Measurements from ENCODE around the gene PLOD1. TPM values are rescaled to one million over a fixed set of nuclear protein-coding genes. Genes with fewer than 3 reads are reported as not detected.
"Not testable (repeated sequence)": the region's sequence is repeated elsewhere in the genome, so short reads cannot be mapped to it uniquely, and the experiment has no call there.

Gene PLOD1
- total RNA-seq, 1 donor from 2014 or later = 61.6 TPM

GRCh38 chr1:11938722-11939526 lies 4.4 kb downstream of the PLOD1 start:
- TF ChIP-seq, protein P1, sequence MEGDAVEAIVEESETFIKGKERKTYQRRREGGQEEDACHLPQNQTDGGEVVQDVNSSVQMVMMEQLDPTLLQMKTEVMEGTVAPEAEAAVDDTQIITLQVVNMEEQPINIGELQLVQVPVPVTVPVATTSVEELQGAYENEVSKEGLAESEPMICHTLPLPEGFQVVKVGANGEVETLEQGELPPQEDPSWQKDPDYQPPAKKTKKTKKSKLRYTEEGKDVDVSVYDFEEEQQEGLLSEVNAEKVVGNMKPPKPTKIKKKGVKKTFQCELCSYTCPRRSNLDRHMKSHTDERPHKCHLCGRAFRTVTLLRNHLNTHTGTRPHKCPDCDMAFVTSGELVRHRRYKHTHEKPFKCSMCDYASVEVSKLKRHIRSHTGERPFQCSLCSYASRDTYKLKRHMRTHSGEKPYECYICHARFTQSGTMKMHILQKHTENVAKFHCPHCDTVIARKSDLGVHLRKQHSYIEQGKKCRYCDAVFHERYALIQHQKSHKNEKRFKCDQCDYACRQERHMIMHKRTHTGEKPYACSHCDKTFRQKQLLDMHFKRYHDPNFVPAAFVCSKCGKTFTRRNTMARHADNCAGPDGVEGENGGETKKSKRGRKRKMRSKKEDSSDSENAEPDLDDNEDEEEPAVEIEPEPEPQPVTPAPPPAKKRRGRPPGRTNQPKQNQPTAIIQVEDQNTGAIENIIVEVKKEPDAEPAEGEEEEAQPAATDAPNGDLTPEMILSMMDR (IDR thresholded peaks at IDR 0.05; ENCODE audit: borderline replicate concordance) = no peak
- Histone ChIP-seq H3K36me3 (peaks cover 8% of the 10 kb centered on the region), H3K9me3 (replicated peaks) (no peaks in the 10 kb centered on the region), H3K27me3 (ENCODE audit: low read depth) (no peaks in the 10 kb centered on the region), H3K4me3 (peak overlapping the region; percentile 80), H3K4me1 (peaks cover 89% of the 10 kb centered on the region), H3K27ac (replicated peaks) (peak overlapping the region; percentile 92)
- peak; percentile 86 for DNase-seq
- intact Hi-C loops (cut with micrococcal nuclease) = no loop called here

DNA sequence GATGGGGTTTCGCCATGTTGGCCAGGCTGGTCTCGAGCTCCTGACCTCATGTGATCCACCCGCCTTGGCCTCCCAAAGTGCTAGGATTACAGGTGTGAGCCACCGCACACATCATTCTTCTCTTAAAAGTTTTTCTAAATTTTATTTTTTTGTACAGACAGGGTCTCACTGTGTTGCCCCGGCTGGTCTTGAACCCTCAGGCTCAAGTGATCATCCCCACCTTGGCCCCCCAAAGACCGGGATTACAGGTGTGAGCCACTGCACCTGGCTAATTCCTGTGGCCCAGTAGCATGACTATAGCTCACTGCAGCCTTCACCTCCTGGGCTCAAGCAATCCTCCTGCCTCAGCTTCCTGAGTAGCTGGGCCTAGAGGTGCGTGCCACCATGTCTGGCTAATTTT lies 5.3 kb downstream of the PLOD1 start:
- intact Hi-C loops (cut with micrococcal nuclease); H3K9me3 ChIP-seq (replicated peaks); DNase-seq; H3K27me3 ChIP-seq (ENCODE audit: low read depth); H3K36me3 ChIP-seq; H3K4me3 ChIP-seq: not testable (repeated sequence)
- Histone ChIP-seq H3K4me1 (peaks cover 89% of the 10 kb centered on the region), H3K27ac (replicated peaks) (peak overlapping the region; percentile 92)

GRCh38 chr1:11940260-11940921 lies 5.9 kb downstream of the PLOD1 start:
- peaks cover 10% of the 10 kb centered on the region for H3K36me3 ChIP-seq
- intact Hi-C loops (cut with micrococcal nuclease) = no loop called here
- H3K27ac ChIP-seq (replicated peaks) = peak overlapping the region; percentile 92
- H3K9me3 ChIP-seq (replicated peaks) = no peaks in the 10 kb centered on the region
- peaks cover 83% of the 10 kb centered on the region for H3K4me1 ChIP-seq
- DNase-seq = peak; percentile 32
- no peak overlapping the region for H3K4me3 ChIP-seq
- no peaks in the 10 kb centered on the region for H3K27me3 ChIP-seq (ENCODE audit: low read depth)
- TF ChIP-seq, protein P1 (IDR thresholded peaks at IDR 0.05; ENCODE audit: borderline replicate concordance) = no peak

GRCh38 chr1:11942280-11942679 lies 7.8 kb downstream of the PLOD1 start:
- Histone ChIP-seq H3K4me3 (no peak overlapping the region), H3K27ac (replicated peaks) (no peak overlapping the region), H3K4me1 (peaks cover 64% of the 10 kb centered on the region), H3K27me3 (ENCODE audit: low read depth) (no peaks in the 10 kb centered on the region), H3K36me3 (peaks cover 16% of the 10 kb centered on the region), H3K9me3 (replicated peaks) (no peaks in the 10 kb centered on the region)
- intact Hi-C loops (cut with micrococcal nuclease) = no loop called here
- TF ChIP-seq, protein P1 (IDR thresholded peaks at IDR 0.05; ENCODE audit: borderline replicate concordance) = no peak
- no peak for DNase-seq

GRCh38 chr1:11943619-11944018 lies 9.1 kb downstream of the PLOD1 start:
- DNase-seq = no peak
- peaks cover 27% of the 10 kb centered on the region for H3K36me3 ChIP-seq
- H3K9me3 ChIP-seq (replicated peaks) = no peaks in the 10 kb centered on the region
- H3K27me3 ChIP-seq (ENCODE audit: low read depth) = no peaks in the 10 kb centered on the region
- H3K4me3 ChIP-seq = no peak overlapping the region
- intact Hi-C loops (cut with micrococcal nuclease) = no loop called here
- TF ChIP-seq, protein P1 (IDR thresholded peaks at IDR 0.05; ENCODE audit: borderline replicate concordance) = no peak
- no peak overlapping the region for H3K27ac ChIP-seq (replicated peaks)
- H3K4me1 ChIP-seq = peaks cover 51% of the 10 kb centered on the region

Measured in left ventricle myocardium inferior (tissue), 1 donor.